GM19452 (cell line): Measurements from ENCODE around the gene CDKL4.
"Not testable (repeated sequence)": the region's sequence is repeated elsewhere in the genome, so short reads cannot be mapped to it uniquely, and the experiment has no call there.

Experiments used
- ATAC-seq: cut with Tn5 transposase; IDR thresholded peaks from one replicate; pipeline ENCODE4 v1.9.1; 2021; ENCODE audit not compliant: unreplicated experiment

Gene CDKL4

DNA sequence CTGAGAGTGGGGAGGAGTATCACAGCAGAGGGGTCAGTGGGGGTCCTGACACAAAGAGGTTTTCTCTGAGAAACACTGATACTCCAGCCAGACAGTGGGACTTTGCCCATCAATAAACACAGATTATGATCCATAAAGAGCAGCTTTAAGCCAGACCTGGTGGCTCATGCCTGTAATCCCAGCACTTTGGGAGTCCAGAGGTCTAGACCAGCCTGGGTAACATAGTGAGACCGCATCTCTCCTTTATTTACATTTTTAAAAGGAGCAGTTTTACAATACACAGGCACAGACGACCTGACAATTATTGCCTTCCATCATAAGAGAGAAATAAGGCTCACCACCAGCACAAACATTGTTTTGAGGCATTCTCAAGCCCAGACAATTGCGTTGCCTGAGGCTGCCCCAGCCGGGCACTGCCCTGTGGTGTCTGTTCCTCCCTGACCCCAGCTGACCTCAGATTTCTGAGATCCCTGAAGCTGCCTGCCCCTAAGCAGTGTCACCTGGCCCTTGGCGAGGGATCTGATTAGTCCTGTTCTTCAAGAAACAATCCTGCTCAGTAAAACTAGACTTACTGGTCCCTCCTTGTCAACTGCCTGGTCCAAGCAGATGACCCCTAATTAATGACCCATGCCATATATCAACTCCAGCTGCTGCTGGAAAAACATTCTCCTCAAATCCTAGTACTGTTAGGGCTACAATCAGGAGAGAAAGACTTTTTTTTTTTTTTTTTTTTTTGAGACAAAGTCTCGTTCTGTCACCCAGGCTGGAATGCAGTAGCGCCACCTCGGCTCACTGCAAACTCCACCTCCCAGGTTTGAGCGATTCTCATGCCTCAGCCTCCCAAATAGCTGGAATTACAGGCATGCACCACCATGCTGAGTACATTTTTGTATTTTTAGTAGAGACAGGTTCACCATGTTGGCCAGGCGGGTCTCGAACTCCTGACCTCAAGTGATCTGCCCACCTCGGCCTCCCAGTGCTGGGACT lies 63.5 kb downstream of the CDKL4 start:
- ATAC-seq = no peak

DNA sequence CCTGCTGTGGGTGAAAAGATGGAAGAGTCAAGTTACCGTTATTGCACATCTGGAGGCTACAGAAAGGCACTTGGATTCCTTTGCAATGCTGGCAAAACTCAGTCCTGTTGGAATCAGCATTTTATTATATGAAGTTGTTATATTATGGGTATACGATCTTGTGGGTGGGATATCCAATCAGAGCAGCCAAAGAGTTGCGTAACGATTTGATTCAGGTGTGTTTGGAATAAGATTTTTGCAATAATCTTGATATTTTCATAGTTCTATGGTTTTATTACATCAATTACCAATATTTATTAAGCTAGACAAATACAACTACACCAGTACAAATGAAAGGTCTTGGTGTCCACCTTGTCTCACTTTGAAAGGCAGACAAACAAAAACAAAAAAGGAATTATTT lies 65.0 kb downstream of the CDKL4 start:
- no peak for ATAC-seq

- no peak for ATAC-seq
Measured at GRCh38 chr2:39176997-39177396, 66.8 kb downstream of the CDKL4 start.

GRCh38 chr2:39175026-39175812 lies 68.6 kb downstream of the CDKL4 start:
- ATAC-seq = no peak

DNA sequence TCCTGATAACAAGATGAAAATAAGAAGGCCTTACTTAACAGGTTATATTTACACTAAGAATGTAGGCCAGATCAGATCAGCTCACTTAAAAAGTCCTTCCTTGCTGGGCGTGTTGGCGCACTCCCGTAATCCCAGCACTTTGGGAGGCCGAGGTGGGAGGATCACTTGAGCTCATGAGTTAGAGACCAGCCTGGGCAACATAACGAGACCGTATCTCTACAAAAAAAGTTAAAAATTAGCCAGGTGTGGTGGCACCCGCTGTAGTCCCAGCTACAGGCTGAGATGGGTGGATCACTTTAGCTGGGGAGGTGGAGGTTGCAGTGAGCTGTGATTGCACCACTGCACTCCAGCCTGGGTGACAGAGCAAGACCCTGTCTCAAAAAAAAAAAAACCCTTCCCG lies 69.7 kb downstream of the CDKL4 start:
- ATAC-seq = no peak

- ATAC-seq = not testable (repeated sequence)
Measured at GRCh38 chr2:39172047-39172706, 71.6 kb downstream of the CDKL4 start.

DNA sequence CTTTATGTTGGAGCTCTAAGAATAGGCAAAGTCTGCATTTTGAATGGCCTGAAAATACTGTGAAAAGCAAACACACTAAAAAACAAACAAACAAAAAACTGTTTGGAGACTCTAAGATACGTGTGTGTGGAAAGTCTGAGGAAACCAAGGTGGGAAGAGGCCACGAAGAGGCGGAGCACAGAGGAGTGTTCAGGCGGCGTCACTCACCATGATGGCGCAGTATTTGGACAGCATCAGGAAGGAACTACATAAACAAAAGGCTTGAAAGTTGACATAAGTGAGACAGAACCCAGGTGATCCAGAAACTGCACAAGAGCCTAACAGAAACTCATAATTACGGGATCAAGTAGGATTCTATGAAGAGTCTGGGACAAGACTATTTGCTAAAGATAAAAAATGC lies 72.1 kb downstream of the CDKL4 start:
- ATAC-seq = no peak

GRCh38 chr2:39164089-39164488 lies 79.7 kb downstream of the CDKL4 start:
- ATAC-seq = no peak

DNA sequence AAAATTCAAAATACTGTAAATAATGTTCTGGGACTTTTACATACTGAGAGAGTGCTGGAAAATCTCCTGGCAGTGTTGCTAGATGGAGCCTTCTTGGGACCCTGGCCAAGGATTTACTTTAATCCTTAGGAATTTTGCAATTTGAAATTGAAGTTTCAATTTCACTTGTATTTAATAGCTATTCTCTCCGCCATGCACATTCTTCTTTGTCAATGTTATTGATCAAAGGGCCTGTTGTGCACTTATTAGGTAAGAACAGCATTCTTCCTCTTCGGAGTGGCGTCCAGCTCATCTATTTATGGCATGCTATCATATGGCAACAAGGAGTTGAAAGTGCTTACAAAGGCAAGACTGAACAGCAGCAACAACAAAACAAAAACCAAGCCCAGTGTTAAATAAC lies 82.8 kb downstream of the CDKL4 start:
- no peak for ATAC-seq

- ATAC-seq = no peak
Measured at GRCh38 chr2:39159283-39159682, 84.5 kb downstream of the CDKL4 start.

- no peak for ATAC-seq
Measured at GRCh38 chr2:39158351-39158750, 85.4 kb downstream of the CDKL4 start.

- no peak for ATAC-seq
Measured at GRCh38 chr2:39156846-39157245, 86.9 kb downstream of the CDKL4 start.

GRCh38 chr2:39156107-39156506 lies 87.7 kb downstream of the CDKL4 start:
- ATAC-seq = no peak

DNA sequence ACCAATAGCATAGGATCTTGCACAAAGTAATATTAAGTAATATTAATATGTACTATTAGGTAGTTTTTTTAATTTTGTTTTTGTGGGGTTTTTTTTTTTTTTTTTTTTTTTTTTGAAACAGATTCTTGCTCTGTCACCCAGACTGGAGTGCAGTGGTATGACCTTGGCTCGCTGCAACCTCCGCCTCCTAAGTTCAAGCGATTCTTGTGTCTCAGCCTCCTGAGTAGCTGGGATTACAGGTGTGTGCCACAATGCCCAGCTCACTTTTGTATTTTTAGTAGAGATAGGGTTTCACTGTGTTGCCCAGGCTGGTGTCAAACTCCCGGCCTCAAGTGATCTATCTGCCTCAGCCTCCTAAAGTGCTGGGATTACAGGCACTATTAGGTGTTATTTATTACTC lies 88.2 kb downstream of the CDKL4 start:
- ATAC-seq = not testable (repeated sequence)

- no peak for ATAC-seq
Measured at GRCh38 chr2:39154944-39155343, 88.8 kb downstream of the CDKL4 start.

DNA sequence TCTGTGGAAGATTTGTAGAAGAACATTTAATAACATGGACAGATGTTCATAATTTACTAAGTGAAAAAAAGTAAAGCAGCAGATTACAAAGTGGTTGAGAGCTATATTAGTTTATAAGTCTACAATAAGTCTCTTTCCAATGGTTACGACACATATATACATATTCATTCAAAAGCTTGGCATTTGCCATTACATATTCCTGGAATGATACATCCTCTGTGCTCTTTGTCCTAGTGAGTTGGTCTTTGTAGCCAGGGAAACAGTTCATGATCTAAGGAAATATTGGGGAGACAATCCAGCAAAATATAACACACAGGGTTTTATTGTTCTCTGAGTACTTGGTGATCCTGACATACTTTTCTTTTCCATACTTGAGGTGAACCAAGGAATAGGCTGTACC lies 90.5 kb downstream of the CDKL4 start:
- ATAC-seq = no peak

- ATAC-seq = no peak
Measured at GRCh38 chr2:39152504-39152903, 91.3 kb downstream of the CDKL4 start.

DNA sequence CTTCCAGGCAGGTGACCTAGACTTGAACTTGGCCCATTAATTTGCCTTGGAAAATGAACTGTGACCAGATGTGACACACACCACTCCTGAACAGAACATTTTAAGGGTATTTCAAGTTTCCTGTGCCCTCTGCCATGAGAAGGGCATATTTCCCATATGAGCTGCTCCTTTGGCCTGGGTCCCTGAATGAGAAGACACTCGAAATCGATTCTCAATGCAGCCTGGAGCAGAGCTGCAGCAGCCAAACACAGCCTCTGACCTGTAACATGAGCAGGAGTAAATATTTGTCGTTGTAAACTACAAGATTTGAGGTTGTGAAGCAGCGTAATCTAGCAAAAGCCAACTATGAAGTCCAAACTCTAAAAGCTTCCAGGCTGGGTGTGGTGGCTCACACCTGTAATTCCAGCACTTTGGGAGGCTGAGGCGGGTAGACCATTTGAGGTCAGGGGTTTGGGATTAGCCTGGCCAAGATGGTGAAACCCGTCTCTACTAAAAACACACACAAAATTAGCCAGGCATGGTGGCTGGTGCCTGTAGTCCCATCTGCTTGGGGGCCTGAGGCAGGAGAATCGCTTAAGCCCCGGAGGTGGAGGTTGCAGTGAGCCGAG lies 92.8 kb downstream of the CDKL4 start:
- ATAC-seq = no peak

GRCh38 chr2:39150102-39150562 lies 93.6 kb downstream of the CDKL4 start:
- no peak for ATAC-seq

- no peak for ATAC-seq
Measured at GRCh38 chr2:39146630-39147029, 97.1 kb downstream of the CDKL4 start.

- no peak for ATAC-seq
Measured at GRCh38 chr2:39145906-39146421, 97.8 kb downstream of the CDKL4 start.
